GM21576 (cell line): ENCODE data around the gene NR1D1.

ENCODE experiments used
- ATAC-seq: cut with Tn5 transposase; IDR thresholded peaks from one replicate; pipeline ENCODE4 v1.9.1; 2021; ENCODE audit warnings: mild to moderate bottlenecking, moderate library complexity; ENCODE audit not compliant: unreplicated experiment

NR1D1 gene

DNA sequence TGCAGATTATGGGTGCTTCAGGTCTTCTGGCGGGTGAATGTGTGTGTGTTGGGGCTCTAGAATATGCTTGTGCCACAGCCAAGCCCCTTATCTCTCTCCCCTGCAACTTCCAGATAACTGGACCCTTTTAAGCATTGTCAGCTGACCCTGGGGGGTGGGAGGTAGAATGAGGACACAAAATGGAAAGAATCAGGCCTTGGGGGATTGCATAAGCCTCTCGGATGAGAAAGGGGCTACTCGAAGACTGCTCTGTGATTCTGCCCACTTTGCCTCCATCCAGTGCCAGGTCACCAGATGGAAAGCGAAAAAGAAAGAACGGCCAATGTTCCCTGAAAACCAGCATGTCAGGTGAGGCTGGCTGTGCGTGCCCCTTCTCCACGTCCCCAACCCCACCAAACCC lies 23.8 kb downstream of the NR1D1 start:
- ATAC-seq = no peak

DNA sequence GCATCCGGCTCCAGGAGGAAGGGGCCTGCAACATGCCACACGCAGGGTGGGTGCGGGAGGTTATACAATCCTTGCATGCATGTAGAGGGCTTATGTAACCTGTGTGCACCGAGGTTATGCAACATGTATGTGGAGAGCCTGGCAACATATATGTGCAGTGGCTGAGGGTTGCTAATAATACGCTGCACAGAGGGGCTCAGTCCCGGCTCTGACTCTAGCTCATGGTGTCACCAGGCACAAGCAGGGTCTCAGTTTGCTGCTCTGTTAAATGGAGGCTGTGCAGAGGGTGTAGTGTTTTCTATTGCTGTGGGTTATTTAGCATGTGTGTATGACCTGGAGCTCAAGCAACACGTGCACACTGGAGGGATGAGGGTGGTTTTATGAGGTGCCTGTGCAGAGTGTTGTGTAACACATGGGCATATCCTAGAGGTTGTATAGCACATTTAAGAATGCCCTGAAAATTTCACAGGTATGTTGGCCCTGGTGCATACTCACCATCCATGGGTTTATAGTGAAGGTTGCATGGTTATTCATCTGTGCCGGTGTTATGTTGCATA lies 24.4 kb downstream of the NR1D1 start:
- no peak for ATAC-seq

DNA sequence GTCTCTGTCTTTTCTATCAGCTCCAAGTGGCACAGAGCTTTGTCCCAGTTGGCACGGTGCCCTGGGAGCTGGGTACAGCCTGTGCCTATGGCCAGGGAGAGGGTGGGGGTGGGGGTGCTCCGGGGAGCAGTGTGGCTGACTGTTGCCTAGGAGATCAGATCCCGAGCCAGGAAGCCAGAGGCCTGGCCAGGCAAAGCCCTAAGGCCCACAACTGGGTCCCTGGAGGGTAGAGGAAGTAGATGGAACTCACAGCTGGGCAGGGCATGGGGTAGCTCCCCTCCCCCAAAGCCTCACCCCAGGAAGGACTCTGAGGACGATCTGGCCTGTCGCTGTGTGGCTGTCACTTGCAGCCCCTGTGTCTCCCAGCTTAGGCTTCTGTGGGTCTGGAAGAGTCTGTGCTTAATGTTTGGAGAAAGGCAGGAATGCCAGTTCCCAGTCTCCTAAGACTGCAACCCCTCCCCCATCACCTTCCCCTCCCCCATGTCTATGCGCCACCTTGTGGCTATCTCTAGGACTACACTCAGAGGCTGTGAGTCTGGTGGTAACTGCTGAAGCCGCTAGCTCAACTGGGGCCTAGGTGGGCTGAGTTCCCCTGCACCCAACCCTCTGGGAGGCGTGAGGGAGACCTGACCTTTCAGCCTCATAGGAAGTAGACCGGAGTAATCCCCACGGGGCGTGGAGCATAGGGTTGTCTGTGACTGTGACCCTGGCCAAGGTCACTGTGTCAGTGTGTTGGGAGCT lies 25.0 kb downstream of the NR1D1 start:
- no peak for ATAC-seq

DNA sequence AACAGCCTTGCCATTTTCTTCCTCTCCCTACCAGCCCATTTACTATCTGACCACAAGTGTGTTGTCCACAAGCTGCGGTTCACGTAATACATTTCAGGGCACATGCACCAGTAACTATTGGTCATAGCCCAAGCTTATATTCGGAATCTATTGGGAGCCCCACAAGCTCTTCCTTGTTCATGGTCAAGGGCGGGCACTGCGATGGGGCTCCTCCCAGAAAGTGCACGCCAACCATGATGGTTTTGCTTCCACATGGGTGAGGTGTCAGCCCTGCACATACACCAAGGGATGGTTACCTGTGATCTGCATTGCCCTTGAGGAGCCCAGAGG lies 25.6 kb downstream of the NR1D1 start:
- no peak for ATAC-seq

DNA sequence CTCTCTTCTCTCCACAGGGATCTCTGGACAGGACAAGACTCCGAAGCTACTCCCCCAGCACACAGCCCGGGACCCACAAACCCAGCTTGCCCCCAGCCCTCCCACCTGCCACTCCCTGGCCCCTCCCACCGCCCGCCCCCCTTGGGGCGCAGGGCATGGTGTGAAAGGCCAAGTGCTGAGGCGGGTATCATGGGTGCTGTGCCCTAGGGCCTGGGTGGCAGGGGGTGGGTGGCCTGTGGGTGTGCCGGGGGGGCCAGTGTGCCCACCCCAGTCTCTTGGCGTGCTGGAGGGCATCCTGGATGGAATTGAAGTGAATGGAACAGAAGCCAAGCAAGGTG lies 26.2 kb downstream of the NR1D1 start:
- no peak for ATAC-seq

DNA sequence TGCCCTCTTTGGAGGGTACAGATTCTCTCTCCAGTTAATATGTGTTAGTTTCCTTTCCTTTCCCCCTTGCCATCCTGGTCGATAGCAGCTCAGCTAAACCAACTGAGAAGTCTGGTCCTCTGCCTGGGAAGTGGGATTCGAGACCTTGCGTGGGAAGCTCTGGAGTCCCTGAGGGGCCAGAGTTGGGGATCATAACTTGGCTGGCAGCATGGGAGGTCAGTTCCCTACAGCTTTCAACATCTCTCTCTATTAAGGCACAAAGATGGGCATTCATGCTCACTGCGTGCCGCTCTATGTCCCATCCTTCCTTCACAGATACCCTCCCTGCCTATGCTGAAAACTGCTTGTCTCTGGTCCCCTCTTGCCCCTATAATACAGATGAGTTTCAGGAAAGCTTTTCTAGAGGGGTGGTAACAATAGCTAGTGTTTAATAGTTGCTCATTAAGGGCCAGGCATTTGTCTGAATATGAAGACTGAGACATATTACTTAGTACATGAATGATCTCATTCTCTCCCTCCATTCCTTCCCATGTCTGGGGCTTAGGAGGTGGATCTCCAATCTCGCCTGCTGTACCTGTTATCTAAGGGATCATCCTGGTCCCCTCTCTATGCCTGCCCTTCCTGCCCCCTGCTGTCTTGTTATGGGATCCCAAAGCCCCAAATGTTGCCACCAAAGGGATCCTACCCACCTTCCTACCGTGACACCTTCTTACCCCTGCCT lies 26.8 kb downstream of the NR1D1 start:
- no peak for ATAC-seq

DNA sequence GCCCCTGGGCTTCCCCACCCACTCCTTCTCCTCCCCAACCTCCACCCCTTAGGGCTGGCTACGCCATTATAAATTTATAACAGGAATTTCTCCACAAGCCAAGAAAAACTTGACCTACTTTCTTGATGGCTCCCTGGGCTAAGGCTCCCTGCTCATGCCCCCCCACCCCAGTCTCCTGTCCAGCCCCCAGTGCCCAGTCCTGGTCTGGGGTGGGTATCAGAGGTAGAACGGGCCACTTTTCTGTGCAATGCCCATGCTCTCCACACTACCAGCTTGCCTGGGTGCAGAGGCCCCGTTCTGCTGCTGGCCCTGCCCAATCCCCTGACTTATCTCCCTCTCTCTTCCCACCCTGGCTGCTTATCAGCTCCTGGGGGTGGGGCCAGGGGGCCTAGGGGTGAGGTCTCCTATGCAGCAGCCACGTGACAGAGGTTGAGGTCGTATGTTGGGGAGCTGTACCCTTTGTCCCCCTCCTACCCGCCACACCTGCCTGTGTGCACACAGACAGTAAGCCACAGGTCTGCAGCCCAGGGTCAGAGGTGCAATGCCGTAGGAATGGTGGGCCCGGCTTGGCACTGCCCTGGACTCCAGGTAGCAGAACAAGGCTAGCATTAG lies 27.5 kb downstream of the NR1D1 start:
- ATAC-seq = no peak

DNA sequence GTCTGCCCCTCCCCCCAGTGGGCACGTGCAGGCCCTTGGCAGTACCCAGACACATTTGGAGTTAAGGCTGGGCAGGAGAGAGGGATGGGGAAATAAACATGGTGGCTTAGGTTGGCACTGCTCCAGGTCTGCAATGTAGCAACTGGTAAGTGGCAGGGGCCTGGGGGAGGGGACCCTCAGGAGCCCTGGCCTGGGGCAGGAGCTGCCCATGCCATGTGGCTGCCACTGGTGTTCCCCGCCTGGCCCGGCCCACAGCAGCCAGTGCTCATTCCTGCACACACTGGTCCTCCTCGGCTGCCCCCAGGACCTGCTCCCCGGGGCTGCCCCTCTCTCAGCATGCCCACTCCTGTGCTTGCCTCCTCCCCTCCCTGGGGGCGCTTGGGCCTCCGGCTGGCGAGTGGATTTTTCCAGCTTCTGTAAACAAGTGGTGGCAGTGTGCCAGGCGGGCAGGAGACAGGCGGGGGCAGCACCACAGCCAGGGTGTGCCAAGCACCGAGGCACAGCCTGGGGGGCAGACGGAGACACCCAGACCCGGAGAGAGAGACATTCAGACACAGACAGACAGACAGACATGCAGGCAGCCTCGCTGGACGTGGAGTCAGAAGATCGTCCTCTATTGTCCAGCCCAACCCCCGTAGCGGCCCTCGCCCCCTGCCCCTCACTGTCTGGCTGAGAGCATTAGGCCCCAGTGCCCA lies 28.2 kb downstream of the NR1D1 start:
- ATAC-seq = no peak

DNA sequence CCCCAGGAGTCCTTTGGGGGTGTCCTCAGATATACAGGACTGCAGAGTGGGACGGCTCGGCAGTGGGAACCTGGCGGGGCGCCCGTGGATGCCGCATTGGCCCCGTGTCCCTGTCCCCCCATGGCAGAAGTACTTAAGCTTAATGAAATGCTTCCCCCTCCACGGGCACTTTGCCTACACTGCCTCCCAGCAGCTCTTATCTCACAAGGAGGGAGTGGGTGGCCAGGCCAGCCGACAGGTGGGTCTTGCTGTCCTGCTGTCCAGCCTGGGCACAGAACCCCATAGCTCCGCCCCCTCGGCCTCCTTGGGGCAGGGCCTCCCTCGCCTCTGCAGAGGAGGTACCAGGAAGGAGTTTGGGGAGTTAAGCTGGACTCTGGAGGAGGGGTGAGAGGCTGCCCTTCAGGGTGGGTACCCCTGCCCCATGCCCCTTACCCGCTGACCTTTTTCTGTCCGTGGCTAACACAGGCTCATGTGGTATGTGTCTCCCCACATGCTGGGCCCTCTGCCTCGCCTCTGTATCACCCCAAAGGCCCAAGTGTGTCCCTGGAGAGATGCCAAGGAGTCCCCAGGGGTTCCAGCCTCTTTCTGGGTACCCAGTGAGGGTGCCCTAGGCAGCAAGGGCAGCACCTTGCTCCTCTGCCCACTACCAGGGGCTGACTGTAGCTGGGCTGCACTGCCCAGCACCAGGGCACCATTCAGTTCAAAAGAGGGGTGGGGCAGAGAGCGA lies 28.9 kb downstream of the NR1D1 start:
- ATAC-seq = no peak

DNA sequence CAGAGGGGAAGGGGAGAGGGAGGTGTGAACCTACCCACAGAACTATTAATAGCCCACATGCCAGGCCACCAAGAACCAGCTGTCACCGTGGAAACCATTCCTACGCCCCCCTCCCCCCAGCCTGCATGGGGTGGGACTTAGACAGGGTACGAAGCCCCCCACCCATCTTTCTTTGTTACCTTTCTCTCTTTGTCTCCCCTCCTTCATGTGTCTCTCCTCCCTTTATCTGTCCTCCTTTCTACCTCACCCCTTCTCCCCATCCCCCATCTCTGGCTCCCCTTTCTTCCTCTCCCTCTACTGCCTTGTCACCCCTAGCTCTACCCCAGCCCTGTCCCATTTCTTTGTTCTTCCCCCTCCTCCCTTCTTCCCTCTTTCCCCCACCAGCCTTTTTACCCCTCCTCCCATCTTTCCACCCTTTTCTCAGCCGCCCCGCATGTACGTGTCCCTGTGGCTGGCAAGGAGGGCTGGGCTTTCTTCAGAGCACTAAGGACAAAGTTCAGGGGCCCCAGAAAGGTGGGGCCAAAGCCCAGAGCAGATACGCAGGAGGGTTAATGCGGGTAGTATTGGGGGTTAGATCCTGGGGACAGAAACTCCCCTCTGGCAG lies 29.6 kb downstream of the NR1D1 start:
- no peak for ATAC-seq

DNA sequence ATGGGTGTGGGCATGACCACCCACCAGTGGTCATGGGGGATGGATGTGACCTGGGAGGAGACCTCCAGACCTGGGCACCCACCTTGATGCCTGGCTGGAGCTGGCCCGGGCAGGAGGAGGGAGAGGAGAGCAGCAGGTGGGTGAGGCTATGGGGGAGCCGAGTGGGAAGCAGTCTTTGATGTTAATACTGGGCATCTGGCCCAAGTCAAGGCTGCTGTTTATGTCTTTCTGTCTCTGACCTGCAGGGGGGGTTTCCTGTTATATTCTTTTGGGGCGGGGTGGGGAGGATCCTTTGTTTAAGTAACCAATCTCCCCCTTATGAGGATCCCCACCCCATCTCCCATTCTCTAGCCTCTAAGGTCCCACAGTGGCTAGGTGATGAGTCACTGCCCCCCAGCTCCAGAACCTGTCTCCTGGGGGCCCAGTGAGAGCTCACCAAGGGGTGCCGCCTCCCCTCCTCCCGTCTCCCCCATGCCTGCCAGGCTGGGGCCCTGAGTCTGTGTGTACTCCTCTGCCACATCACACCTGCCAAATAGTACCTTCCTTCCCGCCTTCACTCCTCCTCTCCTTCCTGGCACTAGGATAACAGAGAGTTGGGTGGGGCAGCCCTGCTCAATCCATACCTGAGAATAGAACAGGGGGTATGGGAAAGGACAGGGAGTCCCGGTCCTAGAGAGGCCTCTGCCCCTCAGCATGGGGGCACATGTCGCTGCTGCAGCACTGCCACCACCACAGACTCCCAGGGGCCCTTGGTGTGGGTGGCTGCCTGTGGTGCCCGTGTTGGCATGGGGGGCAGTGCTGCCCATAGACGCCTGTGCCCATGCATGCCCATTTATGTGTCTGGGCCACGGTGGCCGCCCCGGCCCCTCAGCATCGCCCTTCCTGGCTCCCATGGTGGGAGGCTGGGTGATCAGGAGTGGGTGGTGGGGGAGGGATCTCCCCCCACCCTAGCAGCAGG lies 30.4 kb downstream of the NR1D1 start:
- ATAC-seq = no peak

DNA sequence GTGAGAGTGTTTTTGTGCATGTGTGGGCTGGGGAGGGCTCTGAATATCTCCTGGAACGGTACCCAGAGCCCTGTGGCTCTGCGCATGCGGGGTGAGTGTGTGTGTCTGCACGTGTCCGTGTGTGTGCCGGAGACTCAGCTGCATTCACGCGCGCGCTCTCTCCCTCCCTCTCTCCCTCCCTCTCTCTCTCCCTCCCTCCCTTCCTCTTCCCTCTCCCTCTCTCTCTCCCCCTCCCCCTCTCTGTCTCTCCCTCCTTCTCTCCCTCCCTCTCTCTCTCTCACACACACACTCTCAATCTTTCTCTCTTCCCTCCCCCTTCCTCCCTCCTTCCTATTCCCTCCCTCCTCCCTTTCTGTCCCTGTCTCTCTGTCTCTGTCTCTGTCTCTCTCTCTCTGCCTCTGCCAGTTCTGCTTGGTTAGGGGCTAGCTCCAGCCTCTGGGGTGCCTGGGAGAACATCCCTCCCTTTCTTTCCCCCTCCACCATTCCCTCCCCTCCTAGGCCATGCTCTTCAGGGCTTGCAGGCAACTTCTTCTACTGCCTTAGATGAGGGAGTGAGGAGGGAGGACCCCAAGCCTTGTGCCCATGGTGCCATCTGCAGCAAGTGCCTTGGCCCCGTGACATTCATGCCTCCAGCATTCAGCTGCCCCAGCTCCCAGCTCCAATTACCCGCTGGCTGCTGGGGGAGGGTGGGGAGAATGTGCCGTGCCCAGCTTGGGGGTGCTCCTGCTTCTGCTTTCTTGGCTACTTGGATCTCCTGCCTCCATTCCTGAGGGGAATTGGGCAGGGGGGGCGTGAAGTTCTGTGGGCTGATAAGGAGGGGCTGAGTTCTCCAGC lies 31.3 kb downstream of the NR1D1 start:
- ATAC-seq = no peak

DNA sequence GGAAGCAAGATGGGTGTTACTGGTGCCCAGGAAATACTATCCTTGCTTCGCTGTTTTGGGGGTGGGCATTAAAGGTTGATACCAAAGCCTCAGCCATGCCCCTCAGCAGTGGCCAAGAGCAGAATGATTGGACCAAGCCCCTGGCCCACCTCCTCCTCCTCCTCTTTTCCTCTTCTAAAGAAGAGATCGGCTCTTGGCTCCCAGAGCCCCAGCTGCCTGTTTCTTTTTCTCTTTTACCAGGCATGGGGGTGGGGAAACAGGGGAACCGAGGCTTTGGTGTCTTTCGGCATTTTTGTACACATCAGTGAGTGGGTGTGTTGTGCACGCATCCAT lies 31.8 kb downstream of the NR1D1 start:
- no peak for ATAC-seq

DNA sequence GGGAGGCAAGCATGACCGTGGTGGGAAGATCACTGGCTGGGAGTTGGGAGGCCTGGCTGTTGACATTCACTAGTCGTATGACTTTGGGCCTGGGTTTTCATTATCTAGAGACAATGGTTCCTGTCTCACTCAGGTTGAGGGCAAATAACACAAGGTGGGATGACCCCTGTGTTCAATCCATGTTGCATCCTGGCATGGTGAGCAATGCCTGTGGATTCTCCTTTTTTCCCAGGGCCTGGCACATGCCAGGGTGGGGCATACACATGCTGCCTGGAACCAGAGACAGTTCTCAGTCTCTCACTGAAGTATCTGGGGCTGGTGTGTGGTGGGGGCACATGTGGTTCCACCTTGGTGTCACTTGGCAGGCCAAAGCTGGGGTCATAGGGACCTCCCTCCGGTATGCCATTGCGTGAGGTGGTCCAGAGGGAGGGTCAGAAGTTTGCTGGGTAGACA lies 32.2 kb downstream of the NR1D1 start:
- no peak for ATAC-seq

DNA sequence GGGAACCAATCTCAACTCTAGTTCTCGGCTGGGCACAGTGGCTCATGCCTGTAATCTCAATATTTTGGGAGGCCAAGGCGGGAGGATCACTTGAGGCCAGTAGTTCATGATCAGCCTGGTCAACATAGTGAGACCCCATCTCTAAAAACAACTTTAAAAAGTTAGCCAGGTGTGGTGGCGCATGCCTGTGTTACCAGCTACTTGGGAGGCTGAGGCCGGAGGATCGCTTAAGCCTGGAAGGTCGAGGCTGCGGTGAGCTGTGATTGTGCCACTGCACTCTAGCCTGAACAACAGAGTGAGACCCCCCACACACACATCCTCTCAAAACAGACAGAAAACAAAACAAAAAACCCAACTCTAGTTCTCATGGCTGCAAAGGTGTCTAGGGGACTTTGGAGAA lies 32.7 kb downstream of the NR1D1 start:
- ATAC-seq = no peak

DNA sequence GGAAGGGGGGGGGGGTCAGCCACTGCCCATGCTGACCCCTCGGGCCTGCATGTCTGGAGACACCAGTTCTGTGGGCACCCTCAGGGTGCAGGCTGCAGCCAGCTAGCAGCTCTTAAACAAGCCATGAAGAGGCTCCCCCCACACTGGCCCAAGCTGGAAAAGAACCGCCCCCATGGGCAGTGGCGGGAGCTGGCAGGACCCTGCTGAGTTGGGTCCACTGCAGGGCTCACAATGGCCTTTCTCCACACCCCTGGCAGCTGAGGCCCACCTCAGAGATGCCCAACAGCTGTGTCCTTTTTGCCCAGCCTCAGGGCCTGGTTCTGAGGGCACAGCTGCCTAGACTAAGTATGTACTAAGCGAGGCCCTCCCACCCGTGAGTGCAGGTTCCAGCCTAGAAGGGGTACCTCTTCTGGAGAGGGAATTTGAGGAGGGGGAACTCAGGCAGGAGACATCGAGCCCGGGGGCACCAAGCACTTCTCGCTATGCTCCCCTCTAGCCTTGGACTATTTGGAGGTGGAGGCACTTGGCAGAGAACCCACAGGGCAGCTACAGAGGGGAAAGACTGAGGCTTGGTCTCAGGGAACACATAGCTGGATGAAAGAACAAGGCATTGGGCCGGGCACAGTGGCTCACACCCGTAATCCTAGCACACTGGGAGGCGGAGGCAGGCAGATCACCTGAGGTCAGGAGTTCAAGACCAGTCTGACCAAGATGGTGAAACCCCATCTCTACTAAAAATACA lies 34.4 kb downstream of the NR1D1 start:
- no peak for ATAC-seq

DNA sequence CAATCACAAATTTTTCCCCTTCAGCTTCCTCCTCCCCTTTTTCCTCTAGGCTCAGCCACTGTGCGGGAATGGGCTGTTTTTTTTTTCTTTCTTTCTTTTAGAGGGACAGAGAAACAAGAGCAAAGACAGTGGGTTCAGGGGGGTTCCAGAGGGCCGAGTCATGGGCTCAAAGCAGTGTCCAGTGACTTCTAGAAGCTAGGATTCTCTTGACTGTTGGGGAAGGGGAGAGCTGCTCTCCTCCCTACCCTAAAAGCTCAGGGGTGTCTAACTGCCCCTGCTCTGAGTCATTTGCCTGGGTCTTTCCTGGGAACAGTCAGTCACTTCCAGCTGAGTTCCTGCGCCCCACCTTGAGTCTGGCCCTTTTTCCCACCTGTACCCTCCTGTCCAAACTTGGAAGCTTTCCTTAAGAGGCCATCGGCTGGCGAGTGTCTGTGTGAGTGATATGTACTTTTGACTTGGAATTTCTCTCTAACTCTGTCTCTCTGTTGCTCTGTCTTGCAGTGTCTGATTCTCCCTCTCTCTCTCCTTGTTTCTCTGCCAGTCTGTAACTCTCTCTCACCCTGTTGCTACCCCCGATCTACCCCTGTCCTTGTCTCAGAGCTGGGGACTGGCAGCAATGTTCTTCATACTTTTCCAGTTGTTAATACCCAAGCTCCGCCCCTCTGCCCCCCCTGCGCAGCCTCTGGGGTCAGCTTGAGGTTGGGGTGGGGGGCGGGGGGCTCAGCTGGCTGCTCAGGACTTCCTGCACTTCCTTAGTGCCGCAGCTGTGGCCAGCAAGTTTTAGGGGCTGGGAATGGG lies 35.2 kb downstream of the NR1D1 start:
- no peak for ATAC-seq
